K562 (cell line): ENCODE results near the gene FBXO28. TPM values are rescaled to one million over a fixed set of nuclear protein-coding genes. Genes with fewer than 3 reads are reported as not detected.

Experiments
- ARNT ChIP-seq, 2 experiments: fragments of 450-650 bp; IDR thresholded peaks; 2 replicates each; pipeline ENCODE4 v1.6.1; 2016; ENCODE audit warnings: mild to moderate bottlenecking in 1 of 2
- ATF1 ChIP-seq, 2 experiments: fragments of 450-650 bp in 1 of 2; IDR thresholded peaks; 2 replicates each; pipeline ENCODE4 v1.6.1; 2016; ENCODE audit warnings: missing compliant biosample characterization in 1 of 2, missing genetic modification characterization in 1 of 2
- ATF3 ChIP-seq, 2 experiments: fragments of 450-650 bp in 1 of 2; sonication (generic) in 1 of 2; formaldehyde crosslinking in 1 of 2; IDR thresholded peaks in 1 of 2; conservative IDR thresholded peaks in 1 of 2; 2 replicates each; pipeline versions ENCODE4 v1.6.1 to v1.8.1; 2016 to 2023; ENCODE audit warnings: mild to moderate bottlenecking in 2 of 2, moderate library complexity in 2 of 2, inconsistent platforms in 1 of 2, missing genetic modification reagents in 1 of 2
- ATF6 ChIP-seq: sonication (generic); formaldehyde crosslinking; IDR thresholded peaks from 2 replicates; pipeline ENCODE4 v1.4.0; 2020; ENCODE audit warnings: mild to moderate bottlenecking, missing genetic modification reagents
- ATF7 ChIP-seq: fragments of 450-650 bp; IDR thresholded peaks from 2 replicates; pipeline ENCODE4 v1.7.1; 2014; ENCODE audit warnings: mild to moderate bottlenecking, moderate library complexity
- E2F6 ChIP-seq, 2 experiments: IDR thresholded peaks; 2 replicates each; pipeline ENCODE4 v1.6.1; 2011; ENCODE audit warnings: borderline replicate concordance in 1 of 2, control low read depth in 1 of 2, low read depth in 1 of 2, low read length in 1 of 2, mild to moderate bottlenecking in 1 of 2, mixed read lengths in 1 of 2, moderate library complexity in 1 of 2; ENCODE audit not compliant: insufficient read depth in 1 of 2, insufficient read length in 1 of 2, poor library complexity in 1 of 2, severe bottlenecking in 1 of 2; ENCODE audit errors: extremely low read depth in 1 of 2
- ETV1 ChIP-seq: fragments of 450-650 bp; conservative IDR thresholded peaks from 2 replicates; pipeline ENCODE4 v1.6.1; 2016; ENCODE audit warnings: missing genetic modification characterization, control low read depth, low read depth, missing compliant biosample characterization
- GTF2F1 ChIP-seq: IDR thresholded peaks from 2 replicates; pipeline ENCODE4 v1.6.1; 2011; ENCODE audit warnings: low read depth, low read length, improper control_type of control experiment
- MNT ChIP-seq, 2 experiments: fragments of 450-650 bp; conservative IDR thresholded peaks; 2 replicates each; pipeline ENCODE4 v1.6.1; 2017; ENCODE audit warnings: mild to moderate bottlenecking in 2 of 2, moderate library complexity in 2 of 2
- PHB ChIP-seq: fragments of 250-450 bp; sonication (Bioruptor Pico); IDR thresholded peaks from 2 replicates; pipeline ENCODE4 v1.5.0; 2021
- SMARCE1 ChIP-seq: fragments of 450-650 bp; IDR thresholded peaks from 2 replicates; pipeline ENCODE4 v1.7.1; 2016; ENCODE audit warnings: mild to moderate bottlenecking
- THRA ChIP-seq: fragments of 450-650 bp; IDR thresholded peaks from 2 replicates; pipeline ENCODE4 v1.6.1; 2017; ENCODE audit warnings: mild to moderate bottlenecking, moderate library complexity
- ZFP36 ChIP-seq: fragments of 150-350 bp; IDR thresholded peaks from 2 replicates; pipeline ENCODE4 v1.6.1; 2018; ENCODE audit warnings: low read length, low read depth; ENCODE audit not compliant: partially characterized antibody
- ZNF592 ChIP-seq: fragments of 450-650 bp; IDR thresholded peaks from 2 replicates; pipeline ENCODE4 v1.6.1; 2017; ENCODE audit warnings: antibody characterized with exemption, mild to moderate bottlenecking
- polyA plus RNA-seq, 8 experiments: library from polyadenylated mRNA; depleted of rRNA in 4 of 8; stranded (reverse) in 5 of 8; unstranded in 3 of 8; fragments of >200 nt; fragmentation: Nextera tagmentation in 2 of 8; fragmentation: Illumina TruSeq in 1 of 8; extraction: Ambion mirVana in 2 of 8; extraction: Trizol in 1 of 8; gene quantifications; 2 replicates each; pipeline versions ENCODE4 v1.2.1 to v1.2.3, GENCODE V29; 2011 to 2014; ENCODE audit warnings: inconsistent platforms in 1 of 8, missing spikeins in 1 of 8
- total RNA-seq, 7 experiments: library from RNA; depleted of rRNA in 6 of 7; stranded (reverse); fragments of >200 nt in 6 of 7; fragmentation: Illumina TruSeq in 2 of 7; extraction: Trizol in 2 of 7; gene quantifications; 2 replicates each; pipeline versions ENCODE4 v1.2.1 to v1.2.3, GENCODE V29; 2011 to 2021; ENCODE audit warnings: low replicate concordance in 1 of 7

FBXO28 gene
- total and polyA plus RNA-seq, 9 of the 15 experiments (the other 6 are each of a cell fraction or from before 2014, with no cell fraction given): 4.1 to 34.8 (median 25.3) TPM

- no peak for TF ChIP-seq ATF1 (CRISPR knock-in tag; IDR thresholded peaks at IDR 0.05)
- TF ChIP-seq ATF1 (tag; IDR thresholded peaks at IDR 0.05): peak; percentile 66
- no peak for TF ChIP-seq GTF2F1
- peak; percentile 82 to 95 for TF ChIP-seq ARNT (IDR thresholded peaks at IDR 0.05)
- peak; percentile 81 to 92 for TF ChIP-seq MNT (conservative IDR thresholded peaks at IDR 0.05)
- TF ChIP-seq SMARCE1: peak; percentile 96
- peak; percentile 84 for TF ChIP-seq ATF7
- TF ChIP-seq E2F6 (IDR thresholded peaks at IDR 0.05; ENCODE audit: borderline replicate concordance in 1 of 2, extremely low read depth in 1 of 2, insufficient read depth in 1 of 2, insufficient read length in 1 of 2, low read depth in 1 of 2, low read length in 1 of 2, poor library complexity in 1 of 2, severe bottlenecking in 1 of 2): peak in 1 of 2 experiments; percentile 7
- no peak for TF ChIP-seq PHB (CRISPR knock-in tag)
- TF ChIP-seq ATF6 (CRISPR knock-in tag): peak; percentile 78; the same call in 1 of the 2 replicates
- TF ChIP-seq ETV1 (tag): peak; percentile 97
- peak; percentile 93 for TF ChIP-seq THRA
- TF ChIP-seq ATF3 (IDR thresholded peaks at IDR 0.05): no peak; the same call in 1 of the 2 replicates
- TF ChIP-seq ATF3 (CRISPR knock-in tag; conservative IDR thresholded peaks at IDR 0.05): peak; percentile 61; the same call in 1 of the 2 replicates
- TF ChIP-seq ZFP36: no peak
- TF ChIP-seq ZNF592: 0 out of 2 replicates have a peak, but pooled peaks have one; percentile 51
These were observed 46.3 kb downstream of the FBXO28 start (continued) for GRCh38 chr1:224160171-224160682.
